IPS-20b (cell line): ENCODE measurements around the gene TMEM37.

Experiments
- H3K27ac ChIP-seq: one replicate; pipeline ENCODE4 v1.5.1; 2013; ENCODE audit warnings: low read length
- H3K27me3 ChIP-seq: 2 replicates; pipeline ENCODE4 v1.6.1; 2013; ENCODE audit warnings: mild to moderate bottlenecking, low read length, inconsistent platforms; ENCODE audit not compliant: insufficient read depth
- H3K36me3 ChIP-seq: 2 replicates; pipeline ENCODE4 v1.6.1; 2013; ENCODE audit warnings: low read depth, mild to moderate bottlenecking, inconsistent platforms, low read length, moderate library complexity; ENCODE audit not compliant: insufficient read depth
- H3K4me1 ChIP-seq: 2 replicates; pipeline ENCODE4 v1.6.1; 2013; ENCODE audit warnings: mild to moderate bottlenecking, control low read depth, inconsistent platforms, low read length, moderate library complexity; ENCODE audit not compliant: insufficient read depth
- H3K4me3 ChIP-seq: 2 replicates; pipeline ENCODE4 v1.5.1; 2013; ENCODE audit warnings: mild to moderate bottlenecking, low read length, inconsistent platforms
- H3K9ac ChIP-seq: 2 replicates; pipeline ENCODE4 v1.6.1; 2013; ENCODE audit warnings: low read depth, mild to moderate bottlenecking, inconsistent platforms, low read length, moderate library complexity
- H3K9me3 ChIP-seq: 2 replicates; pipeline ENCODE4 v1.6.1; 2013; ENCODE audit warnings: mild to moderate bottlenecking, low read depth, low read length, inconsistent platforms; ENCODE audit not compliant: insufficient read depth

Gene TMEM37

DNA sequence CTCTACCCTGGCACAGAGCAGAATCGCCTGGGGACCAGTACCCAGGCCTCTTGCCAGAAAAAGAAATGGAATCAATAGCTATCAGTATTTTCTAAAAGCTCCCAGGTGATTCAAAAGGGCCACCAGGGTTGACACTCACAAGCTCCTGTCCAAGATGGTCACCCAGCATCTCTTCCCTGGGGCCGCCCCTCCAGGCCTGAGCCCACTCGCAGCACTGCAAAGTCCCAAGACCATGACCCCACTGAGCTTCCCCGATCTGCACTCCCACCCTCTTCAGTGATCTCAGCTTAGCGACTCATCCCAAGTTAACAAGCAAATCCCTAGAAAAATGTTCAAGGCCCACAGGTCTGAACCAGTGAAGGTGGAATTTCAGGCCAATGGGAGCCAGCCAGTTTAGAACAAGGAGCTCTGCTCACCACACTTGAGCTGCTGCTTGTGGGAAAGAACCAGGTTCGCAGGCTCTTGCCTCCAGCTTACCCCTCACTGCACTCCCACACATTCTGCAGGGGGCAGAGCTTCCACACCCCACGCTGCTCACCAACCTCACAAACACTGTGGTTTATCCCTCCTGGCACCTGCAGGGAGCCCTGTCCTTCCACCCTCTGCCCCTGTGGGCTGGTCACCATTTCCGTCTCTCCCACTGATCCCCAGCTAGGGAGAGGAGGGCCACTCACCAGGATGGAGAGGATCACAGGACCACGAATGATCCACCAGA lies 19.8 kb downstream of the TMEM37 start:
- no peak overlapping the region for H3K27ac ChIP-seq
- H3K9me3 ChIP-seq, result no peaks in the 10 kb centered on the region
- H3K27me3 ChIP-seq, result peaks cover 10% of the 10 kb centered on the region; the same call in 1 of the 2 replicates

DNA sequence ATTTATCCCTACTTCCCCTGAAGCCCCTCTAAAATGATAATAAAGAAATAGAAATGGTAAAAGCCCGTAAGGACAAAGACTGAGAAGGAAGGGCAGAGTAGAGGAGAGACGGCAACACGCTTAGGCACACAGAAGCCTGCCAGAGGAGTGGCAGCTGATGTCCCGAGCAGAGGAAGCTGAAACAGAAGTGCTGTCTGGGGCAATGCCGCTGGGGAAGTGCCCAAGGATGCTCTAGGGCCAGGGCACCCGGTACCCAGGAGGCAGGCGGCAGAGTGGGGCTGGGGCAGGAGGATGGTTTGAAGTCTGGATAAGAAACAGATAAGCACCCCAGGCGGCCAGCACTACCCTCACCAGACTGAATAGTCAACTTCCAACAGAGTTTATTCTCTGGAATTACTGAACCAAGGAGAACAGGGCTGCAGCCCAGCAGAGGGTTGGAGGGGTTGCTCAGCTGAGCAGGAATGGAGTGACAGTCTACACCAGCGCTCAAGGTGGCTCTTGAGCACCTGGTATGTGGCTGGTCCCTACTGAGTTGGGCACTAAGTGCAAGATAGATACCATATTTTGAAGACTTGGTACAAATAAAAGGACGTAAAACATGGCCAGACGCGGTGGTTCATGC lies 22.4 kb downstream of the TMEM37 start:
- Histone ChIP-seq H3K9me3 (no peaks in the 10 kb centered on the region), H3K4me3 (no peak overlapping the region), H3K27ac (no peak overlapping the region), H3K9ac (no peak overlapping the region), H3K4me1 (peaks cover 5% of the 10 kb centered on the region; the same call in 1 of the 2 replicates), H3K27me3 (peaks cover 10% of the 10 kb centered on the region; the same call in 1 of the 2 replicates), H3K36me3 (no peaks in the 10 kb centered on the region)

More for the DNA sequence above, 19.8 kb downstream of the TMEM37 start:
- Histone ChIP-seq H3K9ac (no peak overlapping the region), H3K36me3 (no peaks in the 10 kb centered on the region), H3K4me3 (no peak overlapping the region), H3K4me1 (peaks cover 6% of the 10 kb centered on the region; the same call in 1 of the 2 replicates)

- Histone ChIP-seq H3K4me1 (peaks cover under 1% of the 10 kb centered on the region; the same call in 1 of the 2 replicates), H3K9ac (no peak overlapping the region), H3K36me3 (no peaks in the 10 kb centered on the region), H3K4me3 (no peak overlapping the region), H3K27ac (no peak overlapping the region), H3K9me3 (no peaks in the 10 kb centered on the region), H3K27me3 (peaks cover 10% of the 10 kb centered on the region; the same call in 1 of the 2 replicates)
Measured at GRCh38 chr2:119455066-119455718, 23.5 kb downstream of the TMEM37 start.

DNA sequence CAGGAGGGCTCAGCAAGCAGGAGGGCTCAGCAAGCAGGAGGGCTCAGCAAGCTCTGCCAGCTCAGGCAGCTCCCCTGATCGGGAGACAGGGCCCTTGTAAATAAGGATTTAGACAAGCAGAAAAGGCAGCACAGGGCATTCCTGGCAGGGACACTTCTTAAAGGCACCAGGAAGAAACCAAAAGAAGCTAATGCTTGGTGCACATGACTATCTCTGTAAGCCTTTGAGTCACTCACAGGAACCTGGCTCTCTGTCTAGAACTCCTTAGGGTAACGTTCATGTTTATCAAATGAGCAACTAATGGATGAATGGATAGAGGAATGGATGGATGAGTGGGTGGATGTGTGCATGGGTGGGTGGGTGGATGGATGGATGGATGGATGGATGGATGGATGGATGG lies 28.4 kb downstream of the TMEM37 start:
- Histone ChIP-seq H3K4me1 (no peaks in the 10 kb centered on the region), H3K36me3 (no peaks in the 10 kb centered on the region), H3K4me3 (no peak overlapping the region), H3K9ac (no peak overlapping the region), H3K27ac (no peak overlapping the region), H3K27me3 (no peaks in the 10 kb centered on the region), H3K9me3 (no peaks in the 10 kb centered on the region)

DNA sequence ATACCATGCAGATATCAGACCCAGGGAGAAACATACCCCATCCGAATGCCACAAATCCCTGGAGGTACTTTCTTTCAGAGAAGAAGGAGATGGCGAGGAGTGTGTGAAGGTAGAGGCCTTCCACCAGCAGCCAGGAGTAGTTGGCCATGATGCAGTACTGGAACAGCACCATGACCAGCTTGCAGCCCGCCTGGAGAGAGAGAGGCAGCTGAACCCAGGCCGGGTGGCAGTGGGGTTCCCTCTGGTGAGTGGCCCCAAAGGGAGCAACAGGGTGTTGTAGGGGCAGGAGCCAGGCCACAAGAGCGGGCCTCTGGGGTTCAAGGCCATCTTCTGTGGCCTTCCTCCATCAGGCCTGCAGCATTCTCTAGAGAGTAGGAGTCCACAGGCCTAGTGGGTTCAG lies 30.2 kb downstream of the TMEM37 start:
- Histone ChIP-seq H3K27ac (no peak overlapping the region), H3K4me1 (no peaks in the 10 kb centered on the region), H3K9me3 (no peaks in the 10 kb centered on the region), H3K9ac (no peak overlapping the region), H3K27me3 (no peaks in the 10 kb centered on the region), H3K36me3 (no peaks in the 10 kb centered on the region), H3K4me3 (no peak overlapping the region)

DNA sequence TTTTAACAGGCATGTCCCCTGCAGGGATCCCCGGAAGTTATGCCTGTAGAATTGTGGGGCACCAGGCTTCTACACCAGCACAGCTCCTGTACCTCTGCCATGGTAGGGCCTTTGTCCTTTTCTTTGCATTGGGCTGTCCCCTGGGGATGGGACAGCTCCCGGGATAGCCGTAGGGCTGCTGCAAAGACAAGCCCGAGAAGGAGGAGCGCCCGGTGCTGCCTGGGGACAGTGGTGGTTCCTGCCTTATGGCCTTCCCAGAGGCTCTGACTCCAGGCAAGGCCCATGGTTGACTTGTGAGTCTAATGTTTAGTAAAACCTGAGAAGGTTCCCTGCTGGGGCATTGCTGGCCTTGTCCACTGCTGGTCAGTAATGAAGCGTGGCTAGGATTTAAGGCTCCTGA lies 30.9 kb downstream of the TMEM37 start:
- H3K36me3 ChIP-seq, result no peaks in the 10 kb centered on the region
- H3K9ac ChIP-seq, result no peak overlapping the region
- H3K27me3 ChIP-seq, result no peaks in the 10 kb centered on the region
- no peak overlapping the region for H3K4me3 ChIP-seq
- no peaks in the 10 kb centered on the region for H3K4me1 ChIP-seq
- H3K27ac ChIP-seq, result no peak overlapping the region
- H3K9me3 ChIP-seq, result no peaks in the 10 kb centered on the region

GRCh38 chr2:119463136-119463535 lies 31.5 kb downstream of the TMEM37 start:
- H3K9ac ChIP-seq, result no peak overlapping the region
- H3K36me3 ChIP-seq, result no peaks in the 10 kb centered on the region
- no peaks in the 10 kb centered on the region for H3K27me3 ChIP-seq
- H3K4me3 ChIP-seq, result no peak overlapping the region
- H3K9me3 ChIP-seq, result no peaks in the 10 kb centered on the region
- H3K27ac ChIP-seq, result no peak overlapping the region
- H3K4me1 ChIP-seq, result no peaks in the 10 kb centered on the region

DNA sequence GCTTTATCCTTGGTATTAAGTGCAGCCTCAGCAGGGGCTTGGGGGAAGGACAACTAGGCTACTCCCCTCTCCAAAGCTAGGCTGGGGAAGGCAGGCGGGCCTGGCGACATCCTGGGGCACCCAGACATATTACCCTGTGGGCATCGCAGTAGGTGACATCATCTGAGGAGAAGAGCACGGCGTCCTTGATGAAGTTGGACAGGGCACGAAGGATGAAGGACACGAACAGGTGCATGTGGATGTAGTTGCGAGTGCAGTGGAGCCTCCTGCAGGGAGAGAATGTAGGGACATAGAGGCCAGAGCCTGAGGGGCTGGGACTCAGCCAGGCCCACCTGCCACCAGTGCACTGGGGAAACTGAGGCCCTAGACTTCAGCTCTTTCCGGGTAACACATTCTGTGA lies 32.3 kb downstream of the TMEM37 start:
- Histone ChIP-seq H3K36me3 (no peaks in the 10 kb centered on the region), H3K4me1 (no peaks in the 10 kb centered on the region), H3K9ac (no peak overlapping the region), H3K27ac (no peak overlapping the region), H3K27me3 (no peaks in the 10 kb centered on the region), H3K9me3 (no peaks in the 10 kb centered on the region), H3K4me3 (no peak overlapping the region)

DNA sequence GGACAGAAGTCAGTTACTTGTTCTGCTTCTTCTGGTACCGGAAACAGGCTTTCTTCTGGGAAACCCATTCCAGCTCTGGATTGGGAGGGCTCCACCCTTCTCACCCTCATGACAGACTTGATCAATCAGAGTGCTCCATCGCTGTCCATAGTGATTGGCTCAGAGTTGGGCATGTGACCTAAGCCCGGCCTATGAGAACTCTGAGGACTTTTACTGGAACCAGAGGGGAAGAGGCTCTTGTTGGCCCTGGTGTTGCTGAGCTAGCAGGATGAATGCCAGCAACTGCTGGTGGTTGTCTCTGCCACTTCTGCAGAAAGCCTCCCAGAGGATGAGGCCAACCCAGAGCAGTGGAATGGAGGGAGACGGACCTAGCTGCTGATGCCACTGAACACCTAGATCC lies 33.3 kb downstream of the TMEM37 start:
- Histone ChIP-seq H3K4me1 (no peaks in the 10 kb centered on the region), H3K36me3 (no peaks in the 10 kb centered on the region), H3K27me3 (no peaks in the 10 kb centered on the region), H3K27ac (no peak overlapping the region), H3K9ac (no peak overlapping the region), H3K9me3 (no peaks in the 10 kb centered on the region), H3K4me3 (no peak overlapping the region)

- Histone ChIP-seq H3K4me3 (no peak overlapping the region), H3K27me3 (no peaks in the 10 kb centered on the region), H3K36me3 (no peaks in the 10 kb centered on the region), H3K4me1 (no peaks in the 10 kb centered on the region), H3K27ac (no peak overlapping the region), H3K9me3 (no peaks in the 10 kb centered on the region), H3K9ac (no peak overlapping the region)
Measured at GRCh38 chr2:119465687-119466086, 34.0 kb downstream of the TMEM37 start.

- Histone ChIP-seq H3K4me1 (no peaks in the 10 kb centered on the region), H3K27me3 (no peaks in the 10 kb centered on the region), H3K9ac (no peak overlapping the region), H3K9me3 (no peaks in the 10 kb centered on the region), H3K4me3 (no peak overlapping the region), H3K36me3 (no peaks in the 10 kb centered on the region), H3K27ac (no peak overlapping the region)
Measured at GRCh38 chr2:119466373-119466772, 34.7 kb downstream of the TMEM37 start.
